ENCODE measurements around the gene PDCD11.

Gene PDCD11

GRCh38 chr10:103419101-103419500 lies 22.7 kb downstream of the PDCD11 start:
- no peak for DNase-seq

GRCh38 chr10:103423748-103424147 lies 27.3 kb downstream of the PDCD11 start:
- no peak for DNase-seq

GRCh38 chr10:103427866-103428265 lies 31.4 kb downstream of the PDCD11 start:
- no peak for DNase-seq

- DNase-seq, result no peak
Measured at GRCh38 chr10:103428989-103429643, 32.7 kb downstream of the PDCD11 start.

- no peak for DNase-seq
Measured at GRCh38 chr10:103429647-103430046, 33.2 kb downstream of the PDCD11 start.

- no peak for DNase-seq
Measured at GRCh38 chr10:103431902-103432301, 35.5 kb downstream of the PDCD11 start.

GRCh38 chr10:103433858-103434257 lies 37.4 kb downstream of the PDCD11 start:
- no peak for DNase-seq

GRCh38 chr10:103439776-103440175 lies 43.4 kb downstream of the PDCD11 start:
- no peak for DNase-seq

GRCh38 chr10:103440416-103440815 lies 44.0 kb downstream of the PDCD11 start:
- DNase-seq, result no peak

- DNase-seq, result no peak
Measured at GRCh38 chr10:103441206-103441605, 44.8 kb downstream of the PDCD11 start.

- DNase-seq, result no peak
Measured at GRCh38 chr10:103441611-103442010, 45.2 kb downstream of the PDCD11 start.

- no peak for DNase-seq
Measured at GRCh38 chr10:103442031-103442461, 45.6 kb downstream of the PDCD11 start.

- DNase-seq, result no peak
Measured at GRCh38 chr10:103443475-103444185, 47.2 kb downstream of the PDCD11 start.

- no peak for DNase-seq
Measured at GRCh38 chr10:103444478-103444877, 48.1 kb downstream of the PDCD11 start.

GRCh38 chr10:103445366-103445765 lies 48.9 kb downstream of the PDCD11 start:
- no peak for DNase-seq

- no peak for DNase-seq
Measured at GRCh38 chr10:103445767-103446567, 49.5 kb downstream of the PDCD11 start.

GRCh38 chr10:103447187-103447586 lies 50.8 kb downstream of the PDCD11 start:
- DNase-seq, result no peak

- no peak for DNase-seq
Measured at GRCh38 chr10:103448746-103449145, 52.3 kb downstream of the PDCD11 start.

- DNase-seq, result no peak
Measured at GRCh38 chr10:103449208-103450144, 53.0 kb downstream of the PDCD11 start.

- DNase-seq, result no peak
Measured at GRCh38 chr10:103450201-103450695, 53.8 kb downstream of the PDCD11 start.

GRCh38 chr10:103451091-103451813 lies 54.8 kb downstream of the PDCD11 start:
- no peak for DNase-seq
